Spleen (tissue), 7 donors: ENCODE data around the gene PPP4R3B.

ENCODE experiments used
- POLR2A ChIP-seq, 3 donors: fragments of 450-650 bp; IDR thresholded peaks; one replicate each; pipeline ENCODE4 v1.5.1; 2017; ENCODE audit warnings: antibody characterized with exemption in 3 of 3, mild to moderate bottlenecking in 1 of 3
- POLR2AphosphoS5 ChIP-seq, 3 donors: sonication (generic); formaldehyde crosslinking; IDR thresholded peaks; one replicate each; pipeline ENCODE4 v1.5.1; 2017; ENCODE audit warnings: antibody characterized with exemption in 3 of 3
- TF ChIP-seq, protein P1 (sequence below), 11 experiments: fragments of 200-600 bp in 7 of 11; fragments of 450-650 bp in 4 of 11; sonication (generic) in 4 of 11; IDR thresholded peaks in 8 of 11; conservative IDR thresholded peaks in 3 of 11; 1 replicate in 7 of 11; 2 replicates in 4 of 11; pipeline versions ENCODE4 v1.4.0 to v1.8.0; 2016 to 2021; ENCODE audit warnings: antibody characterized with exemption in 11 of 11, inconsistent platforms in 4 of 11, mild to moderate bottlenecking in 1 of 11
- donor health status: DM: no; HTN: no; CAD: no; lungs with moderate emphysema.
- donor health status: DM: no; HTN: no; CAD: no.
- donor health status: DM: no; HTN: no; CAD: no.

GRCh38 chr2:55620123-55620779 lies 2.8 kb upstream of the PPP4R3B start:
- TF ChIP-seq, protein P1, sequence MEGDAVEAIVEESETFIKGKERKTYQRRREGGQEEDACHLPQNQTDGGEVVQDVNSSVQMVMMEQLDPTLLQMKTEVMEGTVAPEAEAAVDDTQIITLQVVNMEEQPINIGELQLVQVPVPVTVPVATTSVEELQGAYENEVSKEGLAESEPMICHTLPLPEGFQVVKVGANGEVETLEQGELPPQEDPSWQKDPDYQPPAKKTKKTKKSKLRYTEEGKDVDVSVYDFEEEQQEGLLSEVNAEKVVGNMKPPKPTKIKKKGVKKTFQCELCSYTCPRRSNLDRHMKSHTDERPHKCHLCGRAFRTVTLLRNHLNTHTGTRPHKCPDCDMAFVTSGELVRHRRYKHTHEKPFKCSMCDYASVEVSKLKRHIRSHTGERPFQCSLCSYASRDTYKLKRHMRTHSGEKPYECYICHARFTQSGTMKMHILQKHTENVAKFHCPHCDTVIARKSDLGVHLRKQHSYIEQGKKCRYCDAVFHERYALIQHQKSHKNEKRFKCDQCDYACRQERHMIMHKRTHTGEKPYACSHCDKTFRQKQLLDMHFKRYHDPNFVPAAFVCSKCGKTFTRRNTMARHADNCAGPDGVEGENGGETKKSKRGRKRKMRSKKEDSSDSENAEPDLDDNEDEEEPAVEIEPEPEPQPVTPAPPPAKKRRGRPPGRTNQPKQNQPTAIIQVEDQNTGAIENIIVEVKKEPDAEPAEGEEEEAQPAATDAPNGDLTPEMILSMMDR (IDR thresholded peaks at IDR 0.05 in 8 of 11, conservative IDR thresholded peaks at IDR 0.05 in 3 of 11), result peak in 5 of 11 experiments; percentile 13 to 32 (median 29)
- TF ChIP-seq POLR2A (IDR thresholded peaks at IDR 0.05) (no peak), POLR2AphosphoS5 (IDR thresholded peaks at IDR 0.05) (no peak)
